Measurements from ENCODE around the gene ARHGAP10. TPM values are rescaled to one million over a fixed set of nuclear protein-coding genes. Genes with fewer than 3 reads are reported as not detected.

ARHGAP10 gene, protein sequence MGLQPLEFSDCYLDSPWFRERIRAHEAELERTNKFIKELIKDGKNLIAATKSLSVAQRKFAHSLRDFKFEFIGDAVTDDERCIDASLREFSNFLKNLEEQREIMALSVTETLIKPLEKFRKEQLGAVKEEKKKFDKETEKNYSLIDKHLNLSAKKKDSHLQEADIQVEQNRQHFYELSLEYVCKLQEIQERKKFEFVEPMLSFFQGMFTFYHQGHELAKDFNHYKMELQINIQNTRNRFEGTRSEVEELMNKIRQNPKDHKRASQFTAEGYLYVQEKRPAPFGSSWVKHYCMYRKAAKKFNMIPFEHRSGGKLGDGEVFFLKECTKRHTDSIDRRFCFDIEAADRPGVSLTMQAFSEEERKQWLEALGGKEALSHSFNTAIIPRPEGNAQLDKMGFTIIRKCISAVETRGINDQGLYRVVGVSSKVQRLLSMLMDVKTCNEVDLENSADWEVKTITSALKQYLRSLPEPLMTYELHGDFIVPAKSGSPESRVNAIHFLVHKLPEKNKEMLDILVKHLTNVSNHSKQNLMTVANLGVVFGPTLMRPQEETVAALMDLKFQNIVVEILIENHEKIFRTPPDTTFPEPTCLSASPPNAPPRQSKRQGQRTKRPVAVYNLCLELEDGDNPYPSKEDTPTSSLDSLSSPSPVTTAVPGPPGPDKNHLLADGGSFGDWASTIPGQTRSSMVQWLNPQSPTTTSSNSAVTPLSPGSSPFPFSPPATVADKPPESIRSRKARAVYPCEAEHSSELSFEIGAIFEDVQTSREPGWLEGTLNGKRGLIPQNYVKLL
- 9.7 and 12.4 TPM in 2 replicates for total RNA-seq (2014; rRNA removed; shearing (Covaris generic))

DNA sequence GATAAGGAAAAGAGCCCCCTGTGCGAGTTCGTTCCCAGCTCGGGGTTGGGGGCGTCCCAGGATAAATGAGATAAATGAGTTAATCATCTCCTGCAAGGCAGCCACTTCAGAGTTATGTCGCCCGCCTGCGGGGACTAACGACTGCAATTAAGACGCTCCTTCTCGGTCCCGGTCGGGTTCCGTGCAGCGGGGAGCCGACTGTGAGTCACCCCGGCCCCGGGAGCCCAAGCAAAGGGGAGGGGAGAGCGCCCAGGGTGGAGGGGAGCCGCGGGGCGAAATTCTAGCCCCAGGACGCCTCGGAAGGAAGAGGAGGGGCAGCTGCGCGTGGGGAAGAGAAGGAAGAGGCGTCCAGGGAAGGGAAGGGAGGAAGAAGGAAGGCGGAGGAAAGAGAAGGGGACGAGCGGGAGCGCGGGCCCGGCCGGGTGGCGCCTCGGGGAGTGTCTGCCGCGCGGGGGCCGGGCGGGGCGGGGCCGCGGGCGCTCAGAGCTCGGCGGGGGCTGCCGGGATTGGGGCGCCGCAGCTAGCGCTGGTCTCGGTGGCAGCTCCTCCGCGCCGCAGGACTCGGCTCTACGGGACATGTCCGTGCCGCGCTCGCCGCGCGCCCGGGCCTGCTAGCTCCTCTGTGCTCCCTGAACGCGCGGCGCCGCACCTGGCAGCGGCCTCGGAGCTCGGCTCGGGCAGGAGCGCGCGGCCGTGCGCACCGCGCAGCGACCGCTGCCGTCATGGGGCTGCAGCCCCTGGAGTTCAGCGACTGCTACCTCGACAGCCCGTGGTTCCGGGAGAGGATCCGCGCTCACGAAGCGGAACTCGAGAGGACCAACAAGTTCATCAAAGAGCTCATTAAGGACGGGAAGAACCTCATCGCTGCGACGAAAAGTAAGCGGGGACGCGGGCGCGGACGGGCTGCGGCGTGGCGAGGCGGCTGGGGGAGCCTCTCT, at the start of gene ARHGAP10:
ARHGAP10 (plus strand) TSS at position 509 of the 938 bp plus-strand sequence; CDS start at position 723, 214 bp downstream.
- Histone ChIP-seq H3K27me3 (ENCODE audit: control insufficient read depth, insufficient read depth, low read length) (peaks cover 17% of the 10 kb centered on the region; the same call in 1 of the 2 replicates), H3K36me3 (replicated peaks; ENCODE audit: control insufficient read depth, insufficient read depth, low read length) (no peaks in the 10 kb centered on the region), H3K4me3 (ENCODE audit: insufficient read depth, low read depth, low read length) (peak within 1 kb of the TSS; percentile 80)
- peak; percentile 79 for DNase-seq

DNA sequence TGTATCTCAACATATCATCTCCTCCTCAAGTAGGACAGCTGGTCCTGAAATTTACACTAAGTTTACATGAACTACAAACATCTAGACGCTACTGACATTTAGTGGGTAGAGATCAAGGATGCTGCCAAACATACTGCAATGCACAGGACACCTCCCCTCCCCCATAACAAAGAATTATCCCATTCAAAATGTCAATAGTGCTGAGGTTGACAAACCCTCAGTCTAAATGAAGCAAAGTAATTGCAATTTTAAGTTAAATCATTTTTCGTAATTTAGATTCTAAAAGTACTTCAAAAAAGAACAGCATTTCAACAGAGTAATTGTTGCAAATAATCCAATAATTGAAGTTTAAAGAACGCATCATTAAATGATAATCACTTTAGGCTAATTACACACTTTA, 49.1 kb upstream of the ARHGAP10 start:
- peaks cover 2% of the 10 kb centered on the region; the same call in 1 of the 2 replicates for H3K36me3 ChIP-seq (replicated peaks; ENCODE audit: control insufficient read depth, insufficient read depth, low read length)
- H3K4me3 ChIP-seq (ENCODE audit: insufficient read depth, low read depth, low read length) = peak overlapping the region; percentile 81; the same call in 1 of the 2 replicates
- no peak for DNase-seq
- no peaks in the 10 kb centered on the region for H3K27me3 ChIP-seq (ENCODE audit: control insufficient read depth, insufficient read depth, low read length)

DNA sequence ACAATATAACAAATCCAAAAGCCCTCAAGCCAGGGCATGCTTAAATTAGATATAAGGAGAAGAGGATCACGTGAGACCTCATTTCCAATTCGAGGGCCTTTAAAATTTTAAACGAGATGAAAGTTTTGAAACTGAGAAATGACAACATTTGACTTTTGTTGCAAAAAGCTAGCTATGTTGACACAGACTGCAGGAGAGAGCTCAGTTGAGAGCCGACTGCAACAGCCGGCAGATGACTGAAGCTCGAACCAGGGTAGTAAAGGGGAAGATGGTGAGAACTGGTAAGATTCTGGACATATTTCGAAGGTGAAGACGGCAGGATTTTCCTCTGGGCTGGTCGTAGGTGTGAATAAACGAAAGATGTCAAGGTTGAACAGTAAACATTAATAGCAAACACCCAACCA, 48.7 kb upstream of the ARHGAP10 start:
- peak; percentile 21 for DNase-seq
- Histone ChIP-seq H3K36me3 (replicated peaks; ENCODE audit: control insufficient read depth, insufficient read depth, low read length) (peaks cover 2% of the 10 kb centered on the region; the same call in 1 of the 2 replicates), H3K4me3 (ENCODE audit: insufficient read depth, low read depth, low read length) (peak overlapping the region; percentile 81), H3K27me3 (ENCODE audit: control insufficient read depth, insufficient read depth, low read length) (no peaks in the 10 kb centered on the region)

DNA sequence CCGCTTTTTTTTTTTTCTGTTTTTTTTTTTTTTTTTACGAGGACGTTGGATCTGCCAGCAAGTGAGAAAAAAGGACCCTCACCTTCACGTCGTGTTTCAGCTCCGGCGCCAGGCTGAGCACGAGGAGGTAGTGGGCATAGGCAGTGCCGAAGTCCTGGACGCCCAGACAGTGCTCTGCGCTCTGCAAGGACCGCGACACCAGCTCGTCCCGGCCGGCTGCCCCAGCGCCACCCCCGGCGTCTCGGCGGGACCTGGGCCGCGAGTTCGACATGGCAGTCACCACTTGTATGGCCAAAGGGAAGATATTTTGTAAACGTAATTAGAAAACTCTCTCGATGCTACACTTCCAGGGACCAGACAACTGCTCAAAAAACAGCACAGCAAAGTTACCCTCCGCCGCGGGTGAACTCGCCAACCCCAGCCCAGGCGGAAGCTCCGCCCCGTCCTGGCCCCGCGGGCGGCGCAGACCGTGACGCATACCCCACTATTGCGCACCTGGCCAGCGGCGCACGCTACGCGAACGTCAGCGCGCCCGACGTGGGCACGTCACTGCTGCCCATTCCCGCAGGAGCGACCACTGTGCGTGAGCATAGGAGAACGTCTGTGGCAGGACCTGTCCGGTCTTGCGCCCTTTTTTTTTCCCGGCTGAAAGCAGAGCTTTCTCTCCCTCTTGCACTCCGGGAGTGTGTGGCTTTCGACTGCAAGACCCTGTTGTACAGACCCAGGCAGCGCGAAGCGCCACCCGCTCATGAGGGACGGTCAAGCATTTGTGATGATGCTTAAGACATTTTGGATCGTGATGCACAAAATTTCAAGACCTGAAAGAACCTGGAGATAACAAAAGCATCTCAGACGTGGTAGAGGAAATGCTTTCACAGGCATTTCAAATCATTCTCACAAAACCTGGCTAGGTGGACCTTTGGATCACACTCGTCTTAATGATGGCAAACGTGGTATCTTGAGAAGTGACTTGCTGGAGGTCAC, 47.9 kb upstream of the ARHGAP10 start, which contains the start of gene PRMT9:
PRMT9 (minus strand) TSS at position 447 of the 984 bp plus-strand sequence; CDS start at position 271, 176 bp downstream.
- no peaks in the 10 kb centered on the region for H3K36me3 ChIP-seq (replicated peaks; ENCODE audit: control insufficient read depth, insufficient read depth, low read length)
- peak; percentile 93 for DNase-seq
- H3K27me3 ChIP-seq (ENCODE audit: control insufficient read depth, insufficient read depth, low read length) = no peaks in the 10 kb centered on the region
- H3K4me3 ChIP-seq (ENCODE audit: insufficient read depth, low read depth, low read length) = peak within 1 kb of the TSS; percentile 81

DNA sequence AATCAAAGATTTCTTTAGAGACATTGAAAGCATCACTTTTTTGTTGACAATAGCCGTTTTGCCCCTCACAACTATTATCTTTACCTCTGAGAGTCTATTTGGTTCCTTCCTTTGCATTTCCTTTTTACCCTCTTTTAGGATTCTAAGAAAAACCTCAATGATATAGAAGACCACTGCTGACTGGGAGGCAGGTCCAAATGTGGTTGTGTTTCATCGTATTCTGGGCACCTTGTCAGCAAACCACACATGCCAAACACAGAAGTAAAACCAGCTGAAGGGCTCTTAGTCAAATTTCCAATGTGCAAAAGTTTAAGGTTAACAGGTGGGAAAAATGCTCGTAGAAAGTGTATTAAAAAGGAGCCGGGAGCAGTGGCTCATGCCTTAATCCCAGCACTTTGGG, 42.8 kb upstream of the ARHGAP10 start:
- DNase-seq = no peak

DNA sequence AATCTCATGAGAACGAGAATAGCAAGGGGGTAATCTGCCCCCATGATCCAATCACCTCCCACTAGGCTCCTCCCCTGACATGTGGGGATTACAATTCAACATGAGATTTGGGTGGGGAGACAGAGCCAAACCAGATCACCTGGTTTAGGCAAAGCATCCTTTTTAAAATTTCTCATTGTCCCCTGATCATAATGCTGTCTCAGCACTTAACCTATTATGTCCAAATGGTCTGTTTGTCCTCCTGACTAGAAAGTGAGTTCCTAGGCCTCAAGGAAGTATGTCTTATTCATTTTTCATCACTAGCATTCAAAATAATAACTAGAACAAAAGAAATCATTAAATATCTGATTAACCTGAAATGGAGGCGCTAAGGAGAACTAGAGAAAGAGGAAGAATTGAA, 40.1 kb upstream of the ARHGAP10 start:
- DNase-seq = no peak
- H3K27me3 ChIP-seq (ENCODE audit: control insufficient read depth, insufficient read depth, low read length) = no peaks in the 10 kb centered on the region
- H3K4me3 ChIP-seq (ENCODE audit: insufficient read depth, low read depth, low read length) = no peak overlapping the region
- H3K36me3 ChIP-seq (replicated peaks; ENCODE audit: control insufficient read depth, insufficient read depth, low read length) = no peaks in the 10 kb centered on the region

More for the DNA sequence above, 42.8 kb upstream of the ARHGAP10 start:
- H3K27me3 ChIP-seq (ENCODE audit: control insufficient read depth, insufficient read depth, low read length) = no peaks in the 10 kb centered on the region
- no peak overlapping the region for H3K4me3 ChIP-seq (ENCODE audit: insufficient read depth, low read depth, low read length)
- no peaks in the 10 kb centered on the region for H3K36me3 ChIP-seq (replicated peaks; ENCODE audit: control insufficient read depth, insufficient read depth, low read length)

DNA sequence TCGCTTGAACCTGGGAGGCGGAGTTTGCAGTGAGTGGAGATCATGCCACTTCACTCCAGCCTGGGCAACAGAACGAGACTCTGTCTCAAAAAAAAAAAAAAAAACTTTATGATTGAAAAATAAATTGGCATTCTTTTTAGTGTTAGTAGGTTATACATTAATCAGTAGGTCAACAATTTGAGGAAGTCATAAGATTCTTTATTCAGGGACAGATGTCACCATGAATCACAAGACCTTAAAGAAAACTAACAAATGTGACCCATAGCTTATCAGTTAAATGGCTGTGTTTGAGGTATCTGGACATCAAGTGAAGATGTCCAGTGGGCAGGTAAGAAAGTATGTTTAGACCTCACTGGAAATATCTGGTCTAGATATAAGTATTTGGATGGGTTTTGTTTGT, 38.7 kb upstream of the ARHGAP10 start:
- Histone ChIP-seq H3K27me3 (ENCODE audit: control insufficient read depth, insufficient read depth, low read length) (no peaks in the 10 kb centered on the region), H3K36me3 (replicated peaks; ENCODE audit: control insufficient read depth, insufficient read depth, low read length) (no peaks in the 10 kb centered on the region), H3K4me3 (ENCODE audit: insufficient read depth, low read depth, low read length) (no peak overlapping the region)
- no peak for DNase-seq

DNA sequence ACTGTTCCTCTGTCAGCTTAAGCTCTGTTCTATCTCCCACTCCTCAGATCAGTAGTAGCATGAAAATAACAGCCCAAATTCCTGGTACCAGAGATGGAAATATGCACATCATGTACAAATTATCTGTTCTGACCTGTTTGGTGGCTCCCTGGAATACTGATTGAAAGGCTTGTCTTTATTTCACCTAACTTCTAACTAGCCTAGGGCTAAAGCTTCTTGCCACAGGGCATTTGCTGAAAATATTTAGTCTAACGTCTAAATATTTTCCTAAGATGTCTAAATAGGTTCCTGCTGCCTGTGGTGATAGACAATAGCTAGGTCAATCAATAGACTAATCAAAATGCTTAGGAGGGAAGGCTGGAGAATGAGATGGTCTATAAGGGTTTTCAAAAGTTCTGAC, 35.0 kb upstream of the ARHGAP10 start:
- H3K4me3 ChIP-seq (ENCODE audit: insufficient read depth, low read depth, low read length) = no peak overlapping the region
- DNase-seq = no peak
- H3K36me3 ChIP-seq (replicated peaks; ENCODE audit: control insufficient read depth, insufficient read depth, low read length) = no peaks in the 10 kb centered on the region
- H3K27me3 ChIP-seq (ENCODE audit: control insufficient read depth, insufficient read depth, low read length) = no peaks in the 10 kb centered on the region

DNA sequence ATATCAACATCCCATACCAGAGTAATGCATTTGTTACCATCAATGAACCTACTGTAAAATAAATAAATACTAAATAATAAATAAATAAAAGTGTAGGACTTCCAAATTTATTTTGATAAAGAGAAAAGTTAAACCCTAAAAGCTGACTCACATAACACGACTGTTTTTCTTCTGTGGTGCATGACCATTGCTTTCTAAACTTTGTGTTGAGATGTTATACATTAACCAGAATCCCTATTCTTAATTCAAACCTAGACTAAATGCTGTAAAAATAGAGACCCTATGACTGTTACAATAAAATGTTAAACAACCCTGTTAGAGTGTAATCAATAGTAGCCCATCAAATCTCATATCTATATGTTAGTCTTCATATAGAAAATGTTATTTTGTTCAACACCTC, 27.0 kb upstream of the ARHGAP10 start:
- Histone ChIP-seq H3K4me3 (ENCODE audit: insufficient read depth, low read depth, low read length) (no peak overlapping the region), H3K27me3 (ENCODE audit: control insufficient read depth, insufficient read depth, low read length) (no peaks in the 10 kb centered on the region), H3K36me3 (replicated peaks; ENCODE audit: control insufficient read depth, insufficient read depth, low read length) (no peaks in the 10 kb centered on the region)
- DNase-seq = no peak

DNA sequence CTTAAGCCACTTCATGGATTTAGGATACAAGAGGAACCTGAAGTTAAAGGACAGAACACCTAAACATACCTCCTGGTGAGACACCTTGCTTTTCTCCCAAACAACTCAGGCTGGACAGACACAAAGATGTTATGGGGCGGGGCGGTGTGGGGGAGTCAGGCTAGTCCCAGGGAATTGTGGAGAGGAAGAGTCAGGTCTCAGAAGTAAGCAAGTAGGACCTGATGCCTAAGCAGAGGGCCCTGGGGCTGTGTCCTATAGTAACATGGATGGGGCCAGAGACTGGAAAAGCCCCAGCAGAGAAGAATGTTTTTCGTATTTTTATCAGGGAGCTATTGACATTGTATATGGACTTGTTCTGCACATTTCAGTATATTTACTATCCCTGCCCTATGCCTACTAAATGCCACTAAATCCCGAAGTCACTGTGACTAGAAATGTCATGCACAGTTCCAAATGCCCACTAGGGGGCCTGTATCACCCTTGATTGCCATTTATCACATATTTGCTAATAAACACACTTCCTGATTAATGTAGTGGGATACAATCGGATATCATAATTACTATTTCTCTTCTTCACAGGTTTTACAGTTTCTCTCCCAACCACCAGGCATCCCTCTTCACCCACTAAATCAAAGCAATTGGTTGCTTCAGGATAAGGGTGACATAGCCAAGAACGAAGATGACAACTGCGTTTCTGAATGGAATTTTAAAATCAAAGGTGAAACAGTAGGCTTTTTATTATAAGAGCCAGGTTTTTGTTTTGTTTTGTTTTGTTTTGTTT, 23.8 kb upstream of the ARHGAP10 start:
- H3K36me3 ChIP-seq (replicated peaks; ENCODE audit: control insufficient read depth, insufficient read depth, low read length) = no peaks in the 10 kb centered on the region
- no peak overlapping the region for H3K4me3 ChIP-seq (ENCODE audit: insufficient read depth, low read depth, low read length)
- DNase-seq = peak; percentile 46
- H3K27me3 ChIP-seq (ENCODE audit: control insufficient read depth, insufficient read depth, low read length) = no peaks in the 10 kb centered on the region

DNA sequence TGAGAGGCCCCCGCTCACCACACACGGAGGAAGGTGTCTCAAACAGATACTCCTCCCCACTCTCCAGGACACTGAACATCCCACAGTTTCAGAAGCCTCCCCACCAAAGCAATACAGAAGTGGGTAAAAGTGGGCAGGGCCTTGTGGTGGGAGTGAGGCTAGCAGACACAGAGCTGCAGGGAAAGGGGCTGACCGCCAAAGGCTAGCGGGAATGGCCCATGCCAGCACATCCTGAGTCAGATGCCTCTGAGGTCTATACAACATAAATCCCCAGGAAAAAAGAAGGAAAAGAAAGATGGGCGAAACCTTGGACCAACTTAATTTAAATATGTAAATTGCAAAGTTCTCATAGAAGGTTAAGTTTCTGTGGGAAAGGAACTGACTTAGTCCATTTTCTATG, 21.9 kb upstream of the ARHGAP10 start:
- Histone ChIP-seq H3K4me3 (ENCODE audit: insufficient read depth, low read depth, low read length) (no peak overlapping the region), H3K36me3 (replicated peaks; ENCODE audit: control insufficient read depth, insufficient read depth, low read length) (no peaks in the 10 kb centered on the region), H3K27me3 (ENCODE audit: control insufficient read depth, insufficient read depth, low read length) (no peaks in the 10 kb centered on the region)
- no peak for DNase-seq

DNA sequence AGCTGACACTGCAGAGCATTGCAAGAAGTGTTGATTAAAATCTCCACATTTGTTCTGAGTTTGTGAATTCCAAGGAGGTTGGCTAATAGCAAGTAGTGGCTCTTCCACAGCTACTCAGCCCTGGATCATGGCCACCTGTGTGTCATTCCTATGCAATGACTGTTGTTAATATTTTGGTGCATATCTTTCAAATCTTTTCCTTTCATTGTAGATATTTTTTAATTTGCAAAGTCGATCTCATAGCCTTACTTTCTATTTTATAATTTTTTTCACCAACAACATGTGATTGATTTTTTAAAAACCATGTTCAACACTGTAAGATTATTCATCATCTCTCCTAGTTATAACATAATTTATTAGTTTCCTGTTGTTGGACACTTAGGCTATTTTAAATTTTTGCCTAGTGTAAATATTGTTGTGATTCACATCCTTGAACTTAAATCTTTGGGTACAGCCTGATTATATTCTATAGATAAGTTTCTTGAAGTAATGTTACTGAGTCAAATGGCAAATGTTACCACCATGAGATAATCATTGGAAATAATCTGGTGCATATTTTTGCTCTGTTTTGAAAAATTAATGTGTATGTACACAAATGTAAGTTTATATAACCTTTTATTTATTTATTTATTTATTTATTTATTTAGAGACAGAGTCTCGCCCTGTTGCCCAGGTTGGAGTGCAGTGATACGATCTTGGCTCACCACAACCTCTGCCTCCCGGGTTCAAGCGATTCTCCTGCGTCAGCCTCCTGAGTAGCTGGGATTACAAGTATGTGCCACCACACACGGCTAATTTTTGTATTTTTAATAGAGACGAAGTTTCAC, 17.1 kb upstream of the ARHGAP10 start:
- no peaks in the 10 kb centered on the region for H3K36me3 ChIP-seq (replicated peaks; ENCODE audit: control insufficient read depth, insufficient read depth, low read length)
- DNase-seq = no peak

More for the DNA sequence above, 17.1 kb upstream of the ARHGAP10 start:
- Histone ChIP-seq H3K27me3 (ENCODE audit: control insufficient read depth, insufficient read depth, low read length) (no peaks in the 10 kb centered on the region), H3K4me3 (ENCODE audit: insufficient read depth, low read depth, low read length) (no peak overlapping the region)
